ENCODE data around the gene RALA. TPM values are rescaled to one million over a fixed set of nuclear protein-coding genes. Genes with fewer than 3 reads are reported as not detected.

Gene RALA
- total RNA-seq, 1 experiment from 2014 or later = 27.3 TPM

GRCh38 chr7:39674406-39674805 is 51.0 kb downstream of the RALA start:
- POLR2A ChIA-PET = no interaction called here
- intact Hi-C loops (cut with micrococcal nuclease) = no loop called here
- H3K9me3 ChIP-seq (ENCODE audit: control insufficient read depth in 1 of 2, insufficient read depth in 1 of 2, low read depth in 1 of 2, low read length in 2 of 2) = no peaks in the 10 kb centered on the region
- DNase-seq (ENCODE audit: low read depth, low spot score) (no peak), ATAC-seq (no peak)
- RAD21 ChIA-PET (ENCODE audit: low non-redundant PET in 1 of 2, low total read pairs in 2 of 2, uncharacterized antibody in 2 of 2, unreplicated experiment in 2 of 2) = no interaction called here
- peaks cover 12% of the 10 kb centered on the region; the same call in 1 of the 2 replicates for H3K79me2 ChIP-seq (ENCODE audit: insufficient read depth, low read length)
- H4K20me1 ChIP-seq (ENCODE audit: insufficient read depth) = no peaks in the 10 kb centered on the region; the same call in 1 of the 2 replicates
- H2AFZ ChIP-seq (ENCODE audit: low read depth, low read length, poor library complexity, severe bottlenecking) = no peak overlapping the region
- no peaks in the 10 kb centered on the region for H3K4me1 ChIP-seq (ENCODE audit: control insufficient read depth in 1 of 2, insufficient read depth in 2 of 2, low read length in 2 of 2)
- BruUV-seq (replicated peaks) = no TSS peak
- TF ChIP-seq SIN3A (IDR thresholded peaks at IDR 0.05; ENCODE audit: low read depth) (no peak), ZNF274 (IDR thresholded peaks at IDR 0.05; ENCODE audit: low read depth, low read length) (no peak), CBX3 (IDR thresholded peaks at IDR 0.05; ENCODE audit: low read depth) (no peak), CEBPB (IDR thresholded peaks at IDR 0.05; ENCODE audit: low read depth) (no peak), EGR1 (IDR thresholded peaks at IDR 0.05; ENCODE audit: low read depth) (no peak), TCF7L2 (IDR thresholded peaks at IDR 0.05; ENCODE audit: borderline replicate concordance, extremely low read depth, insufficient read depth, insufficient read length) (no peak), ZFX (IDR thresholded peaks at IDR 0.05) (no peak), RAD21 (IDR thresholded peaks at IDR 0.05; ENCODE audit: low read depth) (no peak), SRF (IDR thresholded peaks at IDR 0.05; ENCODE audit: low read depth) (no peak), JUND (IDR thresholded peaks at IDR 0.05) (no peak), ATF3 (IDR thresholded peaks at IDR 0.05) (no peak), EZH2phosphoT487 (IDR thresholded peaks at IDR 0.05; ENCODE audit: borderline replicate concordance) (no peak)
- TF ChIP-seq, protein P1, sequence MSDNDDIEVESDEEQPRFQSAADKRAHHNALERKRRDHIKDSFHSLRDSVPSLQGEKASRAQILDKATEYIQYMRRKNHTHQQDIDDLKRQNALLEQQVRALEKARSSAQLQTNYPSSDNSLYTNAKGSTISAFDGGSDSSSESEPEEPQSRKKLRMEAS (IDR thresholded peaks at IDR 0.05) = no peak
- TF ChIP-seq, protein P2, sequence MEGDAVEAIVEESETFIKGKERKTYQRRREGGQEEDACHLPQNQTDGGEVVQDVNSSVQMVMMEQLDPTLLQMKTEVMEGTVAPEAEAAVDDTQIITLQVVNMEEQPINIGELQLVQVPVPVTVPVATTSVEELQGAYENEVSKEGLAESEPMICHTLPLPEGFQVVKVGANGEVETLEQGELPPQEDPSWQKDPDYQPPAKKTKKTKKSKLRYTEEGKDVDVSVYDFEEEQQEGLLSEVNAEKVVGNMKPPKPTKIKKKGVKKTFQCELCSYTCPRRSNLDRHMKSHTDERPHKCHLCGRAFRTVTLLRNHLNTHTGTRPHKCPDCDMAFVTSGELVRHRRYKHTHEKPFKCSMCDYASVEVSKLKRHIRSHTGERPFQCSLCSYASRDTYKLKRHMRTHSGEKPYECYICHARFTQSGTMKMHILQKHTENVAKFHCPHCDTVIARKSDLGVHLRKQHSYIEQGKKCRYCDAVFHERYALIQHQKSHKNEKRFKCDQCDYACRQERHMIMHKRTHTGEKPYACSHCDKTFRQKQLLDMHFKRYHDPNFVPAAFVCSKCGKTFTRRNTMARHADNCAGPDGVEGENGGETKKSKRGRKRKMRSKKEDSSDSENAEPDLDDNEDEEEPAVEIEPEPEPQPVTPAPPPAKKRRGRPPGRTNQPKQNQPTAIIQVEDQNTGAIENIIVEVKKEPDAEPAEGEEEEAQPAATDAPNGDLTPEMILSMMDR (IDR thresholded peaks at IDR 0.05 in 2 of 3, conservative IDR thresholded peaks at IDR 0.05 in 1 of 3; ENCODE audit: borderline replicate concordance in 1 of 3, insufficient read depth in 1 of 3, low read depth in 2 of 3, low read length in 2 of 3) = no peak
- no peaks in the 10 kb centered on the region for H3K9me2 ChIP-seq (ENCODE audit: insufficient read depth)
- H3K36me3 ChIP-seq (ENCODE audit: control insufficient read depth in 1 of 2, insufficient read depth in 2 of 2, low read length in 2 of 2) = no peaks in the 10 kb centered on the region
- H3K9ac ChIP-seq (ENCODE audit: low read length) = no peak overlapping the region
- no peaks in the 10 kb centered on the region for H3K27me3 ChIP-seq (ENCODE audit: insufficient read depth, low read length)
- CTCF ChIA-PET = no interaction called here
- H3K4me3 ChIP-seq (replicated peaks in 1 of 2; ENCODE audit: low read depth in 1 of 2, low read length in 2 of 2) = no peak overlapping the region
- no peak overlapping the region for H3K4me2 ChIP-seq (ENCODE audit: low read length)
- no peak overlapping the region for H3K27ac ChIP-seq (ENCODE audit: low read depth, low read length)
